HG03159 (cell line): ENCODE results near the gene AIFM3.

Experiments
- ATAC-seq: cut with Tn5 transposase; IDR thresholded peaks from one replicate; pipeline ENCODE4 v1.9.1; 2021; ENCODE audit warnings: mild to moderate bottlenecking, moderate library complexity; ENCODE audit not compliant: unreplicated experiment

AIFM3 gene

DNA sequence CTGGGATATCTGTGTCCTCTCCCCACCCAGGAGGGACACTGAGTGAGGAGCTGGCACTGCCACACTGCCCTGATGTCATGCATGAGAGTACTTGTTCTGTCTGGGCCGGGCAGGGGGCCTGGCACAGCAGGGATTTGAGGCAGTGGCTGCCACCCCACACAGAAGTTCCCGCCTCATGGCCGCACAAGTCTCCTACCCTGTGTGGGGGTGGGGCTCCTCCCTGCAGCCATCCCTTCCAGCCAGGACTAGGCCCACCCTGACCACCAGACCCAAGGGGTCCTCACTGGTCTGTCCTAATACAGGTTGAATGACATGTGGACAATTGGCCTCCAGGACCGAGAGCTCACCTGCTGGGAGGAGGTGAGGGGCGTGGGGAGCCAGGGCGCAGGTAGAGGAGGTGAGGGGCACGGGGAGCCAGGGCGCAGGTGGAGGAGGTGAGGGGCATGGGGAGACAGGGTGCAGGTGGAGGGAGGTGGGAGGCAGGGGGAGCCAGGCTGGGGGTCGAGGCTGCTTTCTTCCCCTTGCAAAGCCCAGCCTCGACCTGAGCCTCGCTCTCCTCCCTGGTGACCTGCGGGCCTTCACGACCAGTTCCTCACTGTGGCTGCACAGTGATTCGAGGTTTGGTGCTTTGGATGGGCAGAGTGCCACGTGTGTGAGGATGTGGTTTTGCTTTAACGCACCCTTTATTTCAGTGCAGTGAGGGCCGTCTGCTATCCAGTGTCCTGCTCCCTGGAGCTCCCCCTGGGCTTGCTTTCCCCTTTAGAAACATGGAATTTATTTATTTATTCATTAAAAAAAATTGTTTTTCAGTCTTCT lies 22.5 kb downstream of the AIFM3 start:
- no peak for ATAC-seq

DNA sequence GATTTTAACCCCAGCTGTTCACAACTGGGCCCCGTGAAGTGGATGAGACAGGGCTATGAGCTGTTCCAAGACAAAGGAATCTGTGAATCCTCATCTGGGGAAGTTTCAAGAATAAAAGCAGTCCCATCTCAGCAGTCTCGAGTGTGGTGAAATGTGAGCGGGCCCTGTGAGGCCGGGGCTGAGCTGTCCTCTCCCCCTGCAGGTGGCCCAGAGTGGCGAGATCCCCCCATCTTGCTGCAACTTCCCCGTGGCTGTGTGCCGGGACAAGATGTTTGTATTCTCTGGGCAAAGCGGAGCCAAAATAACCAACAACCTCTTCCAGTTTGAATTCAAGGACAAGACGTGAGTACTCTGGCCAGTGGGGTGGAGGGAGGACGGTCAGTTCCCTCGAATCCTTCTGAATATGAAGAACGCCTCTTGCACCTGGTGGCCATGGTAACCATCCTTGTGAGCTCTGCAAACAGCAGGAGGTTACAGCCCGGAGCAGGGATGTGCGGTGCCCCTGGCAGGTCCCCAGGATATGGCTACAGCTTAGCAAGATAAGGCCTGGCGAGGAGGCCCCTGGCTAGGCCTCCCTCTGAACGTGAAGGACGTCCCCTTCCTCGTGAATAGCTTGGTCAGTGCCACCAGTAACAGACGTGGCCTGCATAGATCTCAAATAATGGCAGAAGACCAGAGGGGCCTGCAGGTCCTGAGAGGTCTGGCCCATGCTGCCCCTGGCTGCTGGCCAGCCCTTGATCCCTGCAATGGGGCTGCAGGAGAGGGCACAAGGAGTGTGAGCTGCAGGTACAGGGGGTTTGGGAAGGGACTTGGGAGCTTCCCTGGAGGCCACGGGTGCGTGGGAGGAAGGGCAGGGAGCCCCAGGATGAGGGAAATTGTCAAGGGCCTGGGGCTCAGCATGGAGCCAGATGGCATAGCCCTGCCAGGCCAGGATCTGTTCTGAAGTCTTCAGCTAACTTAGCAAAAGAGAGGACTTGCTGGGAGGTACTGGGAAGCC lies 23.4 kb downstream of the AIFM3 start:
- ATAC-seq = no peak

DNA sequence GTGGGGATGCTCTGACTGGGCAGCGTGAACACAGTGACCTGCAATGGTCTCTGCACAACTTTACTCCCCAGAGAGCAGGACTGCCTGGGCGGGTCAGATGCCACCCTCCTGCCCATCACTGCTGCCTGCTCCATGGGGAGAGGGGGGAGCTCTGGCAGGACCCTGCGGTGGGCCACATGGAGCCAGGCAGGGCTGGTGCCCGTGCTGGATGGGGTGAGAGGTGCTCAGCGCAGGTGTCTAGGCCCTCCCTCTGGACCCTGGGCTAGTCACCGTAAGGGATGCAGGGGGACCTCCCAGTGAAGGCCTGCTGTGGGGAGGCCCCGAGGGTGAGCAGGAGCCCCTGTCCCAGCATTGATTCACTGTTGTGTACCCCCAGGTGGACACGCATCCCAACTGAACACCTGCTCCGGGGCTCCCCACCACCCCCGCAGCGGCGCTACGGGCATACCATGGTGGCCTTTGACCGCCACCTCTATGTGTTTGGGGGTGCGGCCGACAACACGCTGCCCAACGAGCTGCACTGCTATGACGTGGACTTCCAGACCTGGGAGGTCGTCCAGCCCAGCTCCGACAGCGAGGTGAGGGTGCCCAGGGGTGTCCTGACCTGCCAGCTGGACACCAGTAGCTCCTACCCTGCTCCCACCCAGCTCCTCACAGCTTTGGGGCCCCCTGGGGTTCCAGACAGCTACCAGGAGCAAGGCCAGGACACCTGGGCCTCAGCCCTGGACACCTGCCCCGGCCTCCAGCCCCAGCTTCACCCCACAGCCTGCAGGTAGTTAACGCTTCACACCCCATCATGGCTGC lies 24.4 kb downstream of the AIFM3 start:
- no peak for ATAC-seq

DNA sequence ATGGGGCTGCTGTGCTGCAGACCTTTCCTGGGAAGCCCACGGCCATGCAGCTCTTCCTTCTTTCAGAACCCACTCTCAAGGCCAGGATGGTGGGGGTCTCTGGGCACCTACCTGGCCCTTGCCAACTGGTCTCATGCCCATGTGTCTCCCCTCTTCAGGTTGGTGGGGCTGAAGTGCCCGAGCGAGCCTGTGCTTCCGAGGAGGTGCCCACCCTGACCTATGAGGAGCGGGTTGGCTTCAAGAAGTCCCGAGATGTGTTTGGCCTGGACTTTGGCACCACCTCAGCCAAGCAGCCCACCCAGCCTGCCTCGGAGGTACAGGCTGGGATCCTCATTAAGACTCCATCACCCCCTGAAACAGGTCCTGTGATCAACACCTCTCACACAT lies 25.0 kb downstream of the AIFM3 start:
- no peak for ATAC-seq

DNA sequence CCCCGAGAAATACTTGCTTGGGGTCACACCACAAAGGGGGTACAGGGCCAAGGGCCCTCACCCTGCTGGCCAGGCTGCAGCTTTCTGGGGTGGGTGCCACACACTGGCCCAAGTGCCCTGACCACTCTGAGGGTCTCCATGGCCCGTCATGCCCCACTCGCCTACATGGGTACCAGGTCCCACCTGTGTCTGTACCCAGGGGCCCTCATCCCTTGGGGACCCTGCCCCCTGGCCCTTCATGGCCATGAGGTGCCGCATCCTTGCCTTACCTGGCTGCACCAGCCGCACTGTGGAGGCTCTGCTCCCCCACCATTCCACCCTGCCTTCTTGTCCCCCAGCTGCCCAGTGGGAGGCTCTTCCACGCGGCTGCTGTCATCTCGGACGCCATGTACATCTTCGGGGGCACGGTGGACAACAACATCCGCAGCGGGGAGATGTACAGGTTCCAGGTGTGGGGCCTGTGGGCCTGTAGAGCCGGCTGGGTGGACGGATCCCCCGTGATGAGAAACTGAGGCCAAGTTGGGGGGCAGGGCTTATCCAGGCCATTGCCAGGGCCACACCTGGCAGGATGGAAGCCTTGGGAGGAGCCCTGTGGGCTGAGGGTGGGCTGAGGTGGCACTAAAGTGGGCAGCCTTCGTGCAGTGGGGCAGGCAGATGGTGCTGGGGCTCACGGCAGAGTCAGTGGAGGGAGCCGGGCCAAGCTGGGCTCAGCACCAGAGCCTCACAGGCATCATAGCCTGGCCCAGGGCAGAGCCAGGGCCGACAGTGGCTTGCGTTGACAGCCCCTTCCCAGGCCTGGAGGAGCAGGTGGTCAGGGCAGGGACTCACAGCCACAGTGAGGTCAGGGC lies 25.6 kb downstream of the AIFM3 start:
- no peak for ATAC-seq

DNA sequence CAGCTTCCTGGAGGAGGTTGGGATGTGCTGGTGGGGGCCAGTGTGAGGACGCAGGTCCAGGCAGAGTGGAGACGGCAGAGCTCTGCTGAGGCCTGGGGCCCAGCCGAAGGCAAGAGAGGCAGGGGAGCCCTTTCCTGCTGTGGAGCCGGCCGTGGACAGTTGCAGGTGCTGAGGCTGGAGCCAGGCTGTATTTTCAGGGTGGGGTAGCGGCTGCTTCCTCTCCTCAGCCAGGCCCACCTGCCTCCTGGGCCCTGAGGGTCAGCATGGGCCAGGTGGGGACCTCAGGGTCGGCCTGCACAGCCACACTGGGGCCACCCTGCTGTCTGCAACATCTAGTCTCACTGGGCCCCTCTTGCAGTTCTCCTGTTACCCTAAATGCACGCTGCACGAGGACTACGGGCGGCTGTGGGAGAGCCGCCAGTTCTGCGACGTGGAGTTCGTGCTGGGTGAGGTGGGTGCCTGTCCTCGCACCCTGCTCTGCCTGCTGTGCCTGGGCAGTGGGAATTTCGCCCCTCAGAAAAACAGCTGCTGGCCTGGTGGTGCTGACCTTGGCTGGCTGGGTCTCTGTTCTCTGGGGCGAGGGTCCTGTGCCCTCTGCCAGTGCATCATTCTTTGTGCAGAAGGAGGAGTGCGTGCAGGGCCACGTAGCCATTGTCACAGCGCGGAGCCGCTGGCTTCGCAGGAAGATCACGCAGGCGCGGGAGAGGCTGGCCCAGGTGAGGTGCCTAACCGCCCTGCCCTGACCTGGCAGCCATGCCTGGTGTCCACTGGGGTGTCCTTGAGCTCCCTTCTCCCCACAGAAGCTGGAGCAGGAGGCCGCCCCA lies 26.5 kb downstream of the AIFM3 start:
- no peak for ATAC-seq

DNA sequence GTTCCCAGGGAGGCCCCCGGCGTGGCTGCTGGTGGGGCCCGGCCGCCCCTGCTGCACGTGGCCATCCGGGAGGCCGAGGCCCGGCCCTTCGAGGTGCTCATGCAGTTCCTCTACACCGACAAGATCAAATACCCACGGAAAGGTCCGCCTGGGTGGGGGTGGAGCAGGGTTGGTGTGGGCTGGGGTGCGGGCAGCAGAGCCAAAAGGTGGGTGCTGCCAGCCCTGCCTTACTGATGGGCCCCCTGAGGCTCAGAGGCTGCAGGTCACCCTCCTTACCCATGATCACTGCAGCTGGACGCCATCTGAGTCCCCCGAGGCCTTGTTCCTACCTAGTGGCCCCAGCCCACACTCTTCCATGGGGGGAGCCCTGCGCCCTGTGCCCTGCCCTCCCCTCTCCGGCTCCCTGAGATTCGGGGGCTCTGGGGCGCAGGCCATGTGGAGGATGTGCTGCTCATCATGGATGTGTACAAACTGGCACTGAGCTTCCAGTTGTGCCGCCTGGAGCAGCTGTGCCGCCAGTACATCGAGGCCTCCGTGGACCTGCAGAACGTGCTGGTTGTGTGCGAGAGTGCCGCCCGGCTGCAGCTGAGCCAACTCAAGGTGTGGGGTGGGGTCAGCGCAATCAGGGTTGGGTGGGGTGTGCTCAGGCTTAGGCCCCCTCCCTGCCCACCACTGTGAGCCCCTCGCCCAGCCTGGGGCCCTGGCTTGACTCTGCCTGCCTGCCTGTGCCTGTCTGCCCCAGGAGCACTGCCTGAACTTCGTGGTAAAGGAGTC lies 27.3 kb downstream of the AIFM3 start:
- ATAC-seq = no peak

DNA sequence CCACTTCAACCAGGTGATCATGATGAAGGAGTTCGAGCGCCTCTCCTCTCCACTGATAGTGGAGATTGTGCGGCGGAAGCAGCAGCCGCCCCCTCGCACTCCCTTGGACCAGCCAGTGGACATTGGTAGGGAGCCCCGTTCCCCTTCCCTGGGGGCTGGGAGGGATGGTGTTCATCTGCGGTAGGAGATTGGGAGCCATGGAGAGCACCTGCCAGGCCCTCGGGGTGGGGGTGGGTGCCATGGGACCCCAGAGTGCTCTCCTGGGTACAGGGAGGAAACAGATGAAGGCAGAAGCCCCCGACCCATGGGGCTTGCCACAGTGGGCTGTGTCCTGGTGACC lies 27.8 kb downstream of the AIFM3 start:
- ATAC-seq = no peak

DNA sequence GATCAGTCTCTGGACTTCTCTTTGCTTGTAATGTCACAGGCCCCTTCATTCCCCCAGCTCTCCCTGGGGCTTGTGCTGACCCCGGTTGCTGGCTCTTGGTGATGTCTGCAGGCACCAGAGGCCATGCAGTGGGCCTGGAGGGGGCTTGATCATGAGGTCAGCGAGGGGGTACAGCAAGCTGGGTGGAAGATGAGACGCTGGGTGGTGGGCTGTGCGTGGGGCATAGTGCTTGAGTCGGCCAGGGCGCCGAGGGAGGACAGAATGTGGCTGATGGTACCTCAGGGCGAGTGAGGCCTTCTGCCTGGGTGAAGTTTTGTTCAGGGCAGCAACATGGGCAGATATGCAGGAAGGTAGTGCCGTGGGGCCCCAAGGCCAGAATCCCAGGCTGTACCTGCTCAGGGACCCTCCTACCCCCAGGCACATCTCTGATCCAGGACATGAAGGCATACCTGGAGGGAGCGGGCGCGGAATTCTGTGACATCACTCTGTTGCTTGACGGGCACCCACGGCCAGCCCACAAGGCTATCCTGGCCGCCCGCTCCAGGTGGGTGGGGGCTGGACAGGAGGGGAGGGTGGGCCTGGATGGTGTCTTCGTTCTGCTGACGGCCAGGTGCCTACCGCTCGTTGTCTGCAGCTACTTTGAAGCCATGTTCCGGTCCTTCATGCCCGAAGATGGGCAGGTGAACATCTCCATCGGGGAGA lies 28.4 kb downstream of the AIFM3 start:
- ATAC-seq = no peak

DNA sequence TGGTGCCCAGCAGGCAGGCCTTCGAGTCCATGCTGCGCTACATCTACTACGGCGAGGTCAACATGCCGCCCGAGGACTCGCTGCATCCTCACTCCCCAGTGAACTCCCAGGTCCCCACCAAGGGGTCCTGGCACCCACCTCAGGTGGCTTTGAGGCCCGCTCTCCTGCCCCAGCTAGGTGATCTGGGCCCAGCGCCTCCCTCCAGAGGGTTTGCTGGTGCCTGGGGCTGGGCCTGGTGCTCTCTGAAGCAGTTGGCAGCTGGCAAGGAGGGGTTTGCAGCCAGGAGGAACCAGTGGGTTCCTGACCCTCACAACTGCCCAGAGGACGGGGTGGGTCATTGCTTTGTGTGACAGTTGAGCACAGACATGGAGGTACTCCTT lies 29.0 kb downstream of the AIFM3 start:
- no peak for ATAC-seq

DNA sequence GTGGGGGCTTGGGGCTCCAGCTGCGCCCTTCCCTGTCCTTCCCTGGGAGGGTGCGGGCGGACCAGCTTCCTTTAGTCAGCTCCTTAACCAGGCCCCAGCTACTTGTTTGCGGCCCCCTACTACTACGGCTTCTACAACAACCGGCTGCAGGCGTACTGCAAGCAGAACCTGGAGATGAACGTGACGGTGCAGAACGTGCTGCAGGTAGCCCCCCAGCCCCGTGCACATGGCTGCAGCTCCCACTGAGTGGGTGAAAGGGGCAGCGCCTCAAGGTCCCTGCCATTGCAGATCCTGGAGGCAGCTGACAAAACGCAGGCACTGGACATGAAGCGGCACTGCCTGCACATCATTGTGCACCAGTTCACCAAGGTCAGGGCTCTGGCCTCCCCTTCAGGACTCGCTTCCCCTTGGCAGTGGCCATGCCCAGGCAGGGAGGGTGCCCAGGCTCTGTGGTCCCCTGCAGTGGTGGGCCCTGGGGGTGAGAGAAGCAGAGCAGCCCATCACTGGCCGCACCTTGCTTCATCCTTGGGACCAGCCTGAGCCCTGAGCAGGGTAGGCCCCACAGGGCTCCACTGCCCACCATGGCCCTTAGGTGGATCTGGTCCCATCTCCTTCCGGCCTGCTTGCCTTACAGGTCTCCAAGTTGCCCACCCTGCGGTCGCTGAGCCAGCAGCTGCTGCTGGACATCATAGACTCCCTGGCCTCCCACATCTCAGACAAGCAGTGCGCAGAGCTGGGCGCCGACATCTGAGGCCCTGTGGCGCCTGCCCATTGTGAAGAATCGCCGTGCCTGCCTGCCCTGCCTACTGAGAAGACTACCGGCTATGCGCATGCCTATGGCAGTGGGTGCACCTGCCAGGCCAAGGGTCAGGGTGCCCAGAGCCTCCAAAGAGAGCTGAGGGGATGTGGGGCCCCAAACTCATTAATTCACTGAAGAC lies 29.8 kb downstream of the AIFM3 start:
- ATAC-seq = no peak

DNA sequence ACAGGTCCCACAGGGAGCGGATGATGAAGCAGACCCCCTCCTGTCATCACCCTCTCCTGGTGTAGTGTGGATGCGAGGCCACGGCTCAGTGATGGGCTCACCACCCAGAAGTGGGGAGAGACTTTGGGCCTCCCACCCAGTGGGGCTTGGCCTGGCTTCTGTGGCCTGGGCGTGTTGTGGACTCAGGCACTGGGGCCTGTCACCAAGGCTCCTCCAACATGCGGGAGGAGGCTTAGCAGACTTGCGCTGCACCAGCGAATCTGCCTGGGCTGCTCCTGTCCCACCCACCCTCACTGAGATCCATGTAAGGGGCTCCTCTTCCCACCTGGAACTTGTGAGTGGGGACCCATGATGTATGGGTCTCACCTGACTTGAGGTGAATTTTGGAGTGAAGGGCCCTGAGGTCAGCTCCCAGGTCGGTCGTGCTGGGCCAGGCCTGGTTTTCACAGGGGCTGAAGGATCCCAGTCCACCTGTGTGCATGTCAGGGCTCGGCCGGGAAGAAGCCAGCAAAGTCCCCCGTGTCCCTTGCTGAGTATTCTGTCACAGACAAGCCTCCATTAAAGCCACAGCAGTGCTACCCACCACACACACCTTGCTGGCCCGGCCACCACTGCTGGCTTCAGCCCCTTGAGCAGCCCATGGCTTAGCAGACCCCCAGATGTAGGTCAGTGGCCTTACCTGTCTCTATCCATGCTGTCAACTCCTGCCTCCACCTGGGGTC lies 30.6 kb downstream of the AIFM3 start:
- no peak for ATAC-seq

DNA sequence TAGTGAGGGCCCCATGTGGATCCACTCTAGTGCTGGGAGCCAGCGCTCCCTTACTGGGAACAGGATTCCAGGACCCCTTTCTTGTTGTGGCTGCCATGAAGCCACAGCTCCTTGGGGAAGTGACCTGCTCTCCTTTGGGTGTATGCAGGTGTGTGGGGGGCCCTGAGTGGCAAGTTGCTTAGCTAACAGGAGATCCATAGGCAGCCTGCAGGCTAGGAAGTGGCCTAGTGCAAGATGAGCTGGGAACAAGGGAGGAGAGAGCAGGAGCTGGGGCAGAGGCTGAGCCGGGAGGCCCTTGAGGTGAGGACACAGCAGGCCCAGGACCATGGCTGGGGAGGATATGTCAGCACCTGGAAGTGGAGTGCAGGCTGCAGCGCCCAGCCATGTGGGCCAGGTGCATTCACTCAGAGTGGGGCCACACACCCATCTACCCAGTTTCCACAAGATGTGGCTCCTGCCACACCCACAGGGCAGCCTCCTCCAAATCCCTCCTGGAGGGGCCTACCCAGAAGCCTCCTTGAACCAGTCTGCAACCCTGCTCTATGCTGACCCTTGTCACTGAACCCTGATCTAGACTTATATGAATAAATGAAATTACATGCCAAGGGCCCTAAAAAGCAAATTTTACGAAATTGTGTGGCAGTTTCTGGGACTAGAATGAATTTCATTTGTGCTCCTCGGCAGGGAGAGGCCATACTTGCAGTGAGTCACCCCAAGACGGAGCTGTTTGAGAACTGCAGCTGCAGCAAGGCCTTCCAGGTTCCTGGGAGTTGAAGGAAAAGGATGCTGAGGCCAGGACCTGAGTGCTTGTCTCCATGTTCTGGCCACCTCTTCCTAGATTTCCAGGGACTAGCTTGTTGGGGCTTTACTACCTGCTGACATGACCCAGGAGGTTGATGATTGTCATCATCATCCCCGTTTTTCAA lies 31.6 kb downstream of the AIFM3 start:
- no peak for ATAC-seq

DNA sequence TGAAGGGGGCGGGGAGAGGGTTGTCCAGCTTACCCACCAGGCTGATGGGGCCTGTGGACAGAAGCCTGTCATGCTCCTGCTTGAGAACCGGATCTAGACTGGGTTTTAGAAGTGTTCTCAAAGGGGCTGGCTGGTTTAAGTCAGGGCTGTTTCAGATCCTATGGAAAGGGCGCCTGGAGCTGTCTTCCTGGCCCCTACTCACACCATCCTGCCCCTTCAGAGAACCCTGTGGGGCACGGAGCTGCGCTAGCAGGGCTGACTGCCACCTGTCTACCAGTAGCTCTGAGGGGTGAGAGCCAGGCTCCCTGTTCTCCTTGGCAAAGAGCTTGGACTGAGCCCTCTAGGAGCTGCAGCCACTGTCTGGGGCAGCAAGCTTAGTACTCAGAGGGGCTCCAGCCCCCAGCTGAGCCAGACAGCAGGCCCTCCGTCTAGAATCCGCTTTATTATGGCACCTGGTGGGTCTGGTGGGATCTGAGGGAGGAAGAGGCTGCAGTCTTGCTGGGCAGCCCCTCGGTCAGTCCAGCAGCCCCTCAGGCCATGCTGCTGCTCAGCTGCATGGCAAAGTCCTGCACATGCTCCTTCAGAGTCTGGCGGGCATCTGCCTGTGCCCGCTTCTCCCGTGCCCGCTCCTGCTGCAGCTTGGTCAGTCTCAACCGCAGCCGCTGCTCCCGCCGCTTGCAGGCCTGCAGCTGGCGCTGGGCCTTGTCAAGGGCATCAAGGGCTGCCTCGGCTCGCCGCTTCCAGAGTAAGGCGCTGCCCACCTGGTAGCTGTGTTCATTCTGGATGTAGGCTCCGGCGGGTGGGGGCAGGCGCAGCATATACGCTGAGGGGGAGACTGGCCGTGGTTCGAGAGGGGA lies 32.5 kb downstream of the AIFM3 start:
- no peak for ATAC-seq
